ENCODE measurements around the gene GADD45A.
"Not testable (repeated sequence)": the region's sequence is repeated elsewhere in the genome, so short reads cannot be mapped to it uniquely, and the experiment has no call there.

The GADD45A gene

GRCh38 chr1:67685067-67685557 is at the start of gene GADD45A:
TSS of gene GADD45A (plus strand) at chr1:67685201. CDS start at chr1:67685495, 294 bp downstream.
- peak; percentile 95 for DNase-seq

GRCh38 chr1:67636146-67636545 is 48.9 kb upstream of the GADD45A start:
- no peak for DNase-seq

- DNase-seq: no peak
These were observed 45.6 kb upstream of the GADD45A start for GRCh38 chr1:67639361-67639760.

- DNase-seq: no peak
These were observed 42.4 kb upstream of the GADD45A start for GRCh38 chr1:67642629-67643028.

DNA sequence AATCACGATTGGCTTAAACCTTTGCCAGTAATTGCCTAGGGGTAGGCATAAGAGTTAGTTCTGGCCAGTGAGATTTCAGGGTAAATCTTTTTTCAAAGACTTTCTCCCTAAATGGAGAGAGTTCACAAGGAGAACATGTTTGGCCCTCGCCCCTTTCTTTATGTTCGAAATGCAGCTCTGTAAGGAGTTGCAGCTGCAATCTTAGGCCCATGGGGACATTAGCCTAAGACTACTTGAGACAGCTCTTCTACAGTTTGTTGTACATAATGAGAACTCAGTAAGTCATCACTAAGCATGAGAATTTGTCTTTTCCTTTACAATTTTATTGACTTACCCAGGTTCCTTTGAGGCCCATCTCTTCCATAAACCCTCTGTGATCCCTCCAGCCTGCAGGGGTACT is 40.4 kb upstream of the GADD45A start:
- DNase-seq: no peak

DNA sequence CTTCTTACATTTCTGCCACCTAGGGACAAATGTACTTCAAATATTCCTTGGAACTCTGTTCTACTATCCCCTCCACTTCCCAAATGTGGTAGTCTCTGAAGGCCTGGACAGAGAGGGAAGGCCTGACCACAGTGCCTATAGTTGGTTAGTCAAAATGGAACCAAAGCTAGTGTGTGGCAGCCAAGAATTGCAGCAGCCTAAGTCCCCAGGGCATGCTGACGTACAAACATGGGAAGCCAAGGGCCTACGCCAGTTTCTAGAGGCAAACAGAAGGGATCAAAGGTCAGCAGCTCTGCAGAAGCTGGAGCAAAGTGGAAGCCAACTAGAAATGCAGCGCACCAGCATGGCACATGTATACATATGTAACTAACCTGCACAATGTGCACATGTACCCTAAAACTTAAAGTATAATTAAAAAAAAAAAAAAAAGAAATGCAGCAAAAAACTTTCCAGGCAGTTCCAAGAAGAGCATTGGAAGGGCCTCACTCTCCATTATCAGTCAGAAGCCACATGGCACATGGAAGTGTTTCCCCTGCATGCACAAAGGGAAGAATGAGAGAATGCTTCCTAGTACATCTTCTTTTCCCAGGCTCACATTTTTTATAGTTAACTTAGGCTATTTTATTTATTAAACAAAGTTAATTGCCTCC is 39.4 kb upstream of the GADD45A start:
- no peak for DNase-seq

DNA sequence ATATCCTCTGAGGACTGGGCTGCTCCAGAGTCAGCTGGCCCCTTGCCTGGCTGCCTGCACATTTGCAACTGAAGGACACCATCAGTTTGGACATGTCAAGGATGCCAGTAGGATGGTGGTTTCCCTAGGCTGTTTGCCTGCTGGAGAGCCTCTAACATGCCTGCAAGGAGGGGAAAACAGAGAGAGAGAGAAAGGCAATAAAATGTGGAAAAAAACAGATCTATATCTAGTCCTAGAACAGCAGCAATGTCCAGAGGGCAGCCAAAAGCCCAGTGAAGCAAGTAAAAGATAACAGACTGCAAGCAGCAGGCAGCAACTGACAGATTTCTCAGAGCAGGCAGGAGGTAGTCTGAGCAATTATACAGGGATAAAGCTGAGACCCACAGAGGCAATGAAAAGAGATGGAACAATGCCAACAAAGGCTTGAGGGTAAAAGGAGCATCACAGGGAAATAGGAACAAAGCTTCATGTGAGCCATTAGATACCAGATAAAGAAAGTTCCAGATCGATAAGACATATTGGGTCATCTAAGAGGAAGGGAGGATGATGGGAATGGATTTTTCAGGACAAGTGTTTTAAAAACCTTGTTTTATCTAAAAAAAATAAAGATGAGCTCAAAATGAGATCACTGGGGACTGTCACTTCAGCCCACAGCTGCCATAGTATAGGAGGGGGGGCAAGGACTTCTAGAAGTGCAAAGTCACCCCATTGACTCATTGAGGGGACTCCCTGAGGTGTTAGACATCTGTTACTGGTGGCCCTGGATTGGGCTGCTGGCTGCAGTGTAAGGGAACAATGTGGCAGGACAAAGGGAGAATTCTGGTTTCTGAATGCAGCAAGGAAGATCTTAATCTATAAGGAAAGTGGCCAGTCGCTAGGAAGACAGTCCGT is 38.6 kb upstream of the GADD45A start:
- DNase-seq: peak; percentile 6

GRCh38 chr1:67647036-67647798 is 37.8 kb upstream of the GADD45A start:
- DNase-seq: no peak

DNA sequence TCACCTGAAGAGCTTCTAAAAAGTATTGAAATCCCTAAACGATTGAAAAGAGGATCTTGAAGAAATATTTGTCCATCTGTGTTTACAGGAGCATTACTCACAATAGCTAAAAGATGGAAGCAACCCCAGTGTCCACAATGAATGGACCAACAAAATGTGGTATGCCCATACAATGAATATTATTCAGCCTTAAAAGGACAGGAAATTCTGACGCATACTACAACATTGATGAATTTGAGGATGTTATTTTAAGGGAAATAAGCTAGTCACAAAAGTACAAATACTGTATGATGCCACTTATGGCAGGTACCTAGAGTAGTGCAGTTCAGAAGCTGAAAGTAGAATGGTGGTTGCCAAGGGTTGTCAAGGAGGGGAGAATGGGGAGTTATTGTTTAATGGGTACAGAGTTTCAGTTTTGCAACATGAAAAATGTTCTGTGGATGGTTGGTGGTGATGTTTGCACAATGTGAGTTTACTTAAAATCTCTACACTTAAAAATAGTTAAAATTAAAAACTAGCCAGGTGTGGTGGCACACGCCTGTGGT is 37.1 kb upstream of the GADD45A start:
- no peak for DNase-seq

GRCh38 chr1:67648582-67649326 is 36.2 kb upstream of the GADD45A start:
- DNase-seq: no peak

- no peak for DNase-seq
These were observed 34.9 kb upstream of the GADD45A start for GRCh38 chr1:67650061-67650460.

- DNase-seq: no peak
These were observed 34.0 kb upstream of the GADD45A start for GRCh38 chr1:67651031-67651430.

DNA sequence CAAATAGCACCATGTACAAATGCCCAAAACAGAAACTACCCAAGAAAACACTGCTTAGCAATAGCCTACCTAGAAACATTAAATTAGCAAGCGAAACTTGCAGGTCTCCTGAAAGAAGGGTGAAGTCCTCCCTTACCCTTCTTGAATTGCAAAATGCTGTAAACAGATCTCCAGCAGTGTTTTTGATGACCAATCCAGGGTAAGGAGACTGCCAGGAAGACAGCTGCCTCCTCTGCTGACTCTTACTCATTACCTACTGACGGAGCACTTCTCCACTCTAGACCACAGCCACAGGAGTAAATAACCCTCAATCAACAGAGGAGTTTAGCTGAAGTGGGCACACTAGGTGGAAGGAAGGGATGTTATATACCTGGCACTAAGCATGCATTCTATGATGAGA is 32.2 kb upstream of the GADD45A start:
- DNase-seq: peak; percentile 57

DNA sequence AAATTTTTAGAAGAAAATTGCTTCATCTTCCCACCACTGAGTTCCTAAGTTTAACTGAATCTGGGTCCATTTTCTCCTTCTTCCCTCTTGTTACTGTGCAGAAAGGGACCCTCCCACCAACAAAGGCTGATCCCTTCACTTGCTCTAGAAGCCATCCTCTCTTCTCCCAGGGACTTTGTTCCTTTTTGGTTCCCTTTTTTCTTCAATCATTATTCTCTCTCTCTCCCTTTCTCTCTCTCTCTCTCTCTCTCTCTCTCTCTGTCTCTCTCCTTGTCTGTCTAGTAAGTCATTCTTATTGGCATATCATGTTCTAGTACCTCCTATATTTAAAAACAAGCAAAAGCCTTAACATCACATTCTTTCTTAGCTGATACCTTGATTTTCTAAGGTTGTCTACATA is 31.7 kb upstream of the GADD45A start:
- DNase-seq: no peak

GRCh38 chr1:67655581-67655980 is 29.4 kb upstream of the GADD45A start:
- DNase-seq: no peak

DNA sequence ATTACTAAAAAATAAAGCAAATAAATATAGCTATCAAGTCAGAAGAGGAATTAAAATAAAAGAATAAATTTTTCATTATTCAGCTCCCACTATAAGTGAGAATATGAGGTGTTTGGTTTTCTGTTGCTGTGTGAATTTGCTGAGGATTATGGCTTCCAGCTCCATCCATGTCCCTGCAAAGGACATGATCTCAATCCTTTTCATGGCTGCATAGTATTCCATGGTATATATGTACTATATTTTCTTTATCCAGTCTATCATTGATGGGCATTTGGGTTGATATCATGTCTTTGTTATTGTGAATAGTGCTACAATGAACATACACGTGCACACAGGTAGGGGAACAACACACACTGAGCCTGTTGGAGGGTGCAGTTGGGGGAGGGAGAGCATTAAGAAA is 27.8 kb upstream of the GADD45A start:
- DNase-seq: not testable (repeated sequence)

DNA sequence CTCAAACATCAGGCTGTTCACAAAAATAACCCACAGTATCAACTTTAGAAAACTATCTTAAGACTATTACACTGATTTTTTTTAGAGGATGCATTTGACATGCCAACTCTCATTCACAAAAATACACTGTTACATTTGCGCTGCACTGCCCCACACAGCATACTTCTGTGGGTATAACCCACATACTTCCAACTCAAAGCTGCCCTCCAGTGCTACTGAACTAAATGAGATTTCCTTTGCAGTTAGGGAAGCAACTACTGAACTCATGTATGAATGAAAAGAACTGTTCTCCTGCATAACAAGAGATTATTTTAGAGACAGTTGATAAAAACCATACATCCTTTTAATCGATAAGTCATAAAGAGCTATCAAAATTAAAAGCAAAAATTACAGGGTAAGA is 25.8 kb upstream of the GADD45A start:
- DNase-seq: no peak

DNA sequence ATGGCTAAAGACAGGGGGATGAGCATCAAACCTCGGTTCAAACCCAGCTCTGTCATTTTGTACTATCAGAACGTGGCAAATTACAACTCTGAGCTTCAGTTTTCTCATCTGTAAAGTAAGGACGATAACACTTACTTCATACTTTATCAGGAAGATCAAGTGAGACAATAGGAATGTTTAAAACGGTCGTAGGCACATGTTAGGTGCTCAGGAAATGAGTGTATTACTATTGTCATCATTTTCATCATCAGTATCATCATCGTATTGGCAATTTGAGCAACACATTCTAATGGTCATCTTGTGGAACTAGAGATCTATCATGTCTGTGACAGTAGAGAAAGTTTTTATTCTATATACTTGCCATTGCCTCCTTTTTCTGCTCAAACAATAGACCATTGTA is 22.1 kb upstream of the GADD45A start:
- no peak for DNase-seq

- DNase-seq: no peak
These were observed 21.0 kb upstream of the GADD45A start for GRCh38 chr1:67664048-67664447.

GRCh38 chr1:67665307-67665706 is 19.7 kb upstream of the GADD45A start:
- DNase-seq: not testable (repeated sequence)

GRCh38 chr1:67666636-67667035 is 18.4 kb upstream of the GADD45A start:
- no peak for DNase-seq

DNA sequence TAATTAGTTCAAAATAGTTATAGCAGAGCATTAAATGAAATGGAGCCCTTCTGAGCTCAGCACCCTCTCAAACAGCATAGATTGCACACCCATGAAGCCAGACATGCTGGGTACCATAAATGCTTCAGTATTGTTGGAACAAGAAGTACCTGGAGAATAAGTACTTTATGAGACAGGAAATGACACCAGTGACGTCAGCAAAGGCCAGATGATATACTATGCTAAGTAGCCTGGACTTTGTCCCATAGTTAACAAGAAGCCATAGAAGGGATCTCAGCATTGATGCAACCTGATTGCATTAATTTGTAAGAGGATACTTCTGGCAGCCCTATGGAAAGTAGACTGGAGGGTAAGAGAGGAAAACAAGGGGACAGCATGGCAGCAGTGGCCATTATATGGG is 16.3 kb upstream of the GADD45A start:
- DNase-seq: no peak

Measured in NCI-H187 treated with DMSO at 0.1 percent for 48 hours (cell line).